Liver (tissue), 9 donors: ENCODE measurements around the gene SMC4. TPM values are rescaled to one million over a fixed set of nuclear protein-coding genes. Genes with fewer than 3 reads are reported as not detected.

Experiments
- DNase-seq: peaks from one replicate; pipeline ENCODE4 v3.0.0-alpha.2; 2017; ENCODE audit warnings: low spot score
- H3K27ac ChIP-seq, 2 donors: one replicate each; pipeline ENCODE4 v1.7.0; 2013; ENCODE audit warnings: inconsistent platforms in 2 of 2, low read length in 2 of 2, control low read depth in 1 of 2, low read depth in 1 of 2, mild to moderate bottlenecking in 1 of 2
- H3K27me3 ChIP-seq, 4 donors: one replicate each; pipeline versions ENCODE4 v1.6.1 to v1.7.0; 2013; ENCODE audit warnings: low read length in 3 of 4, inconsistent platforms in 1 of 4, mild to moderate bottlenecking in 1 of 4, moderate library complexity in 1 of 4; ENCODE audit not compliant: control insufficient read depth in 4 of 4, insufficient read depth in 4 of 4
- H3K36me3 ChIP-seq, 4 donors: one replicate each; pipeline versions ENCODE4 v1.6.1 to v1.7.0; 2013; ENCODE audit warnings: low read length in 3 of 4, mild to moderate bottlenecking in 3 of 4, low read depth in 1 of 4, moderate library complexity in 1 of 4; ENCODE audit not compliant: control insufficient read depth in 4 of 4, insufficient read depth in 3 of 4
- H3K4me1 ChIP-seq, 4 donors: one replicate each; pipeline versions ENCODE4 v1.6.1 to v1.7.0; 2013; ENCODE audit warnings: low read length in 3 of 4, mild to moderate bottlenecking in 3 of 4, moderate library complexity in 1 of 4; ENCODE audit not compliant: control insufficient read depth in 4 of 4, insufficient read depth in 4 of 4
- H3K4me3 ChIP-seq, 3 donors: one replicate each; pipeline versions ENCODE4 v1.6.1 to v1.7.0; 2013; ENCODE audit warnings: low read length in 3 of 3, control low read depth in 1 of 3, low read depth in 1 of 3, mild to moderate bottlenecking in 1 of 3
- H3K9ac ChIP-seq, 2 donors: one replicate each; pipeline ENCODE4 v1.7.0; 2013; ENCODE audit warnings: low read length in 2 of 2, mild to moderate bottlenecking in 2 of 2, moderate library complexity in 2 of 2, control low read depth in 1 of 2, low read depth in 1 of 2
- H3K9me3 ChIP-seq, 4 donors: one replicate each; pipeline versions ENCODE4 v1.6.1 to v1.7.0; 2013; ENCODE audit warnings: low read length in 3 of 4; ENCODE audit not compliant: control insufficient read depth in 4 of 4
- EGR1 ChIP-seq, 2 donors: IDR thresholded peaks; 2 replicates each; pipeline ENCODE4 v1.6.1; 2016 to 2018; ENCODE audit warnings: antibody characterized with exemption in 2 of 2, low read depth in 2 of 2
- FOXA1 ChIP-seq: IDR thresholded peaks from 2 replicates; pipeline ENCODE4 v1.6.1; 2016; ENCODE audit warnings: antibody characterized with exemption
- FOXA2 ChIP-seq: IDR thresholded peaks from 2 replicates; pipeline ENCODE4 v1.6.1; 2016; ENCODE audit warnings: antibody characterized with exemption
- HNF4A ChIP-seq, 2 donors: conservative IDR thresholded peaks; 2 replicates each; pipeline ENCODE4 v1.6.1; 2016; ENCODE audit warnings: antibody characterized with exemption in 2 of 2, mild to moderate bottlenecking in 2 of 2
- JUND ChIP-seq, 2 donors: IDR thresholded peaks; 2 replicates each; pipeline ENCODE4 v1.6.1; 2016; ENCODE audit warnings: antibody characterized with exemption in 2 of 2
- NR2F2 ChIP-seq: IDR thresholded peaks from 2 replicates; pipeline ENCODE4 v1.6.1; 2016; ENCODE audit warnings: antibody characterized with exemption
- RAD21 ChIP-seq, 2 donors: IDR thresholded peaks; 2 replicates each; pipeline ENCODE4 v1.6.1; 2016; ENCODE audit warnings: antibody characterized with exemption in 2 of 2, mild to moderate bottlenecking in 2 of 2
- RXRA ChIP-seq, 2 donors: IDR thresholded peaks; 2 replicates each; pipeline ENCODE4 v1.6.1; 2017 to 2018; ENCODE audit warnings: antibody characterized with exemption in 2 of 2, mild to moderate bottlenecking in 1 of 2
- SP1 ChIP-seq: IDR thresholded peaks from 2 replicates; pipeline ENCODE4 v1.6.1; 2018; ENCODE audit warnings: antibody characterized with exemption, mild to moderate bottlenecking
- TAF1 ChIP-seq: conservative IDR thresholded peaks from 2 replicates; pipeline ENCODE4 v1.6.1; 2016; ENCODE audit warnings: antibody characterized with exemption, mild to moderate bottlenecking
- YY1 ChIP-seq: IDR thresholded peaks from 2 replicates; pipeline ENCODE4 v1.6.1; 2016; ENCODE audit warnings: antibody characterized with exemption, mild to moderate bottlenecking
- WGBS: extraction: QIAGEN DNeasy Blood & Tissue Kit; methylation state at CpG from one replicate; pipeline ENCODE4 v1.1.7; 2013; 5-methylcytosine and 5-hydroxymethylcytosine counted together
- polyA plus RNA-seq, 2 donors: library from polyadenylated mRNA; stranded (reverse) in 1 of 2; unstranded in 1 of 2; fragments of 200-250 nt in 1 of 2; fragments of >200 nt in 1 of 2; fragmentation: Nextera tagmentation in 1 of 2; extraction: Ambion mirVana in 1 of 2; gene quantifications; one replicate each; pipeline versions ENCODE4 v1.2.1 to v1.2.3, GENCODE V29; 2013 to 2015
- total RNA-seq, 2 donors: library from RNA; depleted of rRNA; stranded (reverse); fragments of >200 nt; gene quantifications; one replicate each; pipeline ENCODE4 v1.2.3, GENCODE V29; 2014
- TF ChIP-seq, protein P1 (sequence below): IDR thresholded peaks from 2 replicates; pipeline ENCODE4 v1.6.1; 2016; ENCODE audit warnings: antibody characterized with exemption
- TF ChIP-seq, protein P2 (sequence below): fragments of 150-350 bp; IDR thresholded peaks from 2 replicates; pipeline ENCODE4 v1.5.1; 2017; ENCODE audit warnings: improper control_type of control experiment, low read depth, low read length; ENCODE audit not compliant: missing input control
- TF ChIP-seq, protein P3 (sequence below): IDR thresholded peaks from 2 replicates; pipeline ENCODE4 v1.6.1; 2016; ENCODE audit warnings: antibody characterized with exemption
- TF ChIP-seq, protein P4 (sequence below): IDR thresholded peaks from 2 replicates; pipeline ENCODE4 v1.6.1; 2016; ENCODE audit warnings: antibody characterized with exemption, mild to moderate bottlenecking
- donor health status: healthy.
- donor health status: healthy.
- donor health status: healthy.
- donor health status: healthy.
- donor health status: healthy.

Gene SMC4
- total and polyA plus RNA-seq, 4 donors: 6.7 to 161 (median 17.1) TPM

DNA sequence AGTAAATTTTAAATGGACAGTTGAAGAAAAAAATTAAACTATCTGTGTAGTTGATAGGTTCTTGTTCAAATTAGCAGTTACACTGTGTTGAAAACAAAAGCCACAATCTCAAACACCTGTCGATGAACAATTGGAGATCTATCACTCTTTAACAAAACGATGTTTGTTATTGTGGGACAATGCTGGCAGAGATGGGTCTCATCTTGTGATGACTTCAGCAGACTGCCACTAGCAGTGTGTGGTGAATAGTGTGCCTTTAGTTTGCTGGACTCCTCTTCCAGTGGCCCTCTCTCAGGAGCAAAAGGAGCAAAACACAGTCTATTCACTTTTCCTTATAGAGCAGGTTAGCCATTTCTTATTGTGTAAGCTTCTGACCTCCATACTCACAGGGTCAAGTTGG is 64.9 kb downstream of the SMC4 start (continued):
- TF ChIP-seq, protein P1, sequence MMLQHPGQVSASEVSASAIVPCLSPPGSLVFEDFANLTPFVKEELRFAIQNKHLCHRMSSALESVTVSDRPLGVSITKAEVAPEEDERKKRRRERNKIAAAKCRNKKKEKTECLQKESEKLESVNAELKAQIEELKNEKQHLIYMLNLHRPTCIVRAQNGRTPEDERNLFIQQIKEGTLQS: no peak
- no peak for TF ChIP-seq NR2F2

DNA sequence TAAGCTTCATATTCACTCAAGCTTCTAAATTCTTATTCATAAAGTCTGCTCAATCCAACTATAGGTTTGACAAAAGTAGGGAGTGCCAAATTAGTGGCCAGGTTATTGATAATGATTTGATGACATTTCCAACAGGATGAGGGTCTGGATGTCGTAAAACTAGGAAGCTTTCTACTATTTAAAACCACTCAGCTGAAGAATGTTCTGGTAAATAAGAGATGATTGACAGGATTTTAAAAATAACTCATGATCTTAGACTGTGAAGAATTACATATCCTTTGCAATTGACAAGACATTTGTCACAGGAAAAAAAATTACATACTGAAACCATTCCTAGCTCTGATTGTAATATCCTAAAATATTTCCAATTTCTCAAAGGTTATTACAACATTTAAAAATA is 65.5 kb downstream of the SMC4 start:
- Histone ChIP-seq H3K4me1 (no peaks in the 10 kb centered on the region), H3K9ac (no peak overlapping the region), H3K27me3 (no peaks in the 10 kb centered on the region), H3K9me3 (no peaks in the 10 kb centered on the region), H3K4me3 (no peak overlapping the region), H3K36me3 (no peaks in the 10 kb centered on the region), H3K27ac (no peak overlapping the region)
- TF ChIP-seq RAD21 (IDR thresholded peaks at IDR 0.05) (no peak), SP1 (no peak), JUND (IDR thresholded peaks at IDR 0.05) (no peak), FOXA2 (no peak), YY1 (no peak), RXRA (IDR thresholded peaks at IDR 0.05) (no peak), TAF1 (no peak)
- TF ChIP-seq, protein P2, sequence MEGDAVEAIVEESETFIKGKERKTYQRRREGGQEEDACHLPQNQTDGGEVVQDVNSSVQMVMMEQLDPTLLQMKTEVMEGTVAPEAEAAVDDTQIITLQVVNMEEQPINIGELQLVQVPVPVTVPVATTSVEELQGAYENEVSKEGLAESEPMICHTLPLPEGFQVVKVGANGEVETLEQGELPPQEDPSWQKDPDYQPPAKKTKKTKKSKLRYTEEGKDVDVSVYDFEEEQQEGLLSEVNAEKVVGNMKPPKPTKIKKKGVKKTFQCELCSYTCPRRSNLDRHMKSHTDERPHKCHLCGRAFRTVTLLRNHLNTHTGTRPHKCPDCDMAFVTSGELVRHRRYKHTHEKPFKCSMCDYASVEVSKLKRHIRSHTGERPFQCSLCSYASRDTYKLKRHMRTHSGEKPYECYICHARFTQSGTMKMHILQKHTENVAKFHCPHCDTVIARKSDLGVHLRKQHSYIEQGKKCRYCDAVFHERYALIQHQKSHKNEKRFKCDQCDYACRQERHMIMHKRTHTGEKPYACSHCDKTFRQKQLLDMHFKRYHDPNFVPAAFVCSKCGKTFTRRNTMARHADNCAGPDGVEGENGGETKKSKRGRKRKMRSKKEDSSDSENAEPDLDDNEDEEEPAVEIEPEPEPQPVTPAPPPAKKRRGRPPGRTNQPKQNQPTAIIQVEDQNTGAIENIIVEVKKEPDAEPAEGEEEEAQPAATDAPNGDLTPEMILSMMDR: no peak
- DNase-seq: no peak
- 92% methylated on average over 1 of the region's 1 CpG for WGBS

DNA sequence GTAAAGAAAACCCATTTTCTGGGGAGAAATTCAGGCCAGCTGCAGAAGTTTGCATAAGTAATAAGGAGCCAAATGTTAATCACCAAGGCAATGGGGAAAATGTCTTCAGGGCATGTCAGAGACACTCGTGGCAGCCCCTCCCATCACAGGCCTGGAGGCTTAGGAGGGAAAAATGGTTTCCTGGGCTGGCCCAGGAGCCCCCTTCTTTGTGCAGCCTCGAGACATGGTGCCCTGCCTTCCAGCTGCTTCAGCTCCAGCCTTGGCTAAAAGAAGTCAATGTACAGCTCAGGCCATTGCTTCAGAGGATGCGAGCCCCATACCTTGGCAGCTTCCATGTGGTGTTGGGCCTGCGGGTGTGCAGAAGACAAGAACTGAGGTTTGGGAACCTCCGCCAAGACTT is 70.7 kb downstream of the SMC4 start:
- DNase-seq: no peak
- Histone ChIP-seq H3K4me1 (no peaks in the 10 kb centered on the region), H3K4me3 (no peak overlapping the region), H3K9ac (no peak overlapping the region), H3K9me3 (peaks cover 0 to 3% (median 1%) of the 10 kb centered on the region in 4 donors), H3K36me3 (no peaks in the 10 kb centered on the region), H3K27ac (no peak overlapping the region), H3K27me3 (no peaks in the 10 kb centered on the region)
- WGBS: 92% methylated on average over 5 of the region's 5 CpGs
- TF ChIP-seq FOXA1 (no peak), EGR1 (IDR thresholded peaks at IDR 0.05; ENCODE audit: low read depth in 2 of 2) (no peak), HNF4A (conservative IDR thresholded peaks at IDR 0.05) (no peak), RXRA (IDR thresholded peaks at IDR 0.05) (no peak), NR2F2 (no peak), JUND (IDR thresholded peaks at IDR 0.05) (no peak), TAF1 (no peak), FOXA2 (no peak)
- TF ChIP-seq, protein P3, sequence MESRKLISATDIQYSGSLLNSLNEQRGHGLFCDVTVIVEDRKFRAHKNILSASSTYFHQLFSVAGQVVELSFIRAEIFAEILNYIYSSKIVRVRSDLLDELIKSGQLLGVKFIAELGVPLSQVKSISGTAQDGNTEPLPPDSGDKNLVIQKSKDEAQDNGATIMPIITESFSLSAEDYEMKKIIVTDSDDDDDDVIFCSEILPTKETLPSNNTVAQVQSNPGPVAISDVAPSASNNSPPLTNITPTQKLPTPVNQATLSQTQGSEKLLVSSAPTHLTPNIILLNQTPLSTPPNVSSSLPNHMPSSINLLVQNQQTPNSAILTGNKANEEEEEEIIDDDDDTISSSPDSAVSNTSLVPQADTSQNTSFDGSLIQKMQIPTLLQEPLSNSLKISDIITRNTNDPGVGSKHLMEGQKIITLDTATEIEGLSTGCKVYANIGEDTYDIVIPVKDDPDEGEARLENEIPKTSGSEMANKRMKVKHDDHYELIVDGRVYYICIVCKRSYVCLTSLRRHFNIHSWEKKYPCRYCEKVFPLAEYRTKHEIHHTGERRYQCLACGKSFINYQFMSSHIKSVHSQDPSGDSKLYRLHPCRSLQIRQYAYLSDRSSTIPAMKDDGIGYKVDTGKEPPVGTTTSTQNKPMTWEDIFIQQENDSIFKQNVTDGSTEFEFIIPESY: no peak
- TF ChIP-seq, protein P4, sequence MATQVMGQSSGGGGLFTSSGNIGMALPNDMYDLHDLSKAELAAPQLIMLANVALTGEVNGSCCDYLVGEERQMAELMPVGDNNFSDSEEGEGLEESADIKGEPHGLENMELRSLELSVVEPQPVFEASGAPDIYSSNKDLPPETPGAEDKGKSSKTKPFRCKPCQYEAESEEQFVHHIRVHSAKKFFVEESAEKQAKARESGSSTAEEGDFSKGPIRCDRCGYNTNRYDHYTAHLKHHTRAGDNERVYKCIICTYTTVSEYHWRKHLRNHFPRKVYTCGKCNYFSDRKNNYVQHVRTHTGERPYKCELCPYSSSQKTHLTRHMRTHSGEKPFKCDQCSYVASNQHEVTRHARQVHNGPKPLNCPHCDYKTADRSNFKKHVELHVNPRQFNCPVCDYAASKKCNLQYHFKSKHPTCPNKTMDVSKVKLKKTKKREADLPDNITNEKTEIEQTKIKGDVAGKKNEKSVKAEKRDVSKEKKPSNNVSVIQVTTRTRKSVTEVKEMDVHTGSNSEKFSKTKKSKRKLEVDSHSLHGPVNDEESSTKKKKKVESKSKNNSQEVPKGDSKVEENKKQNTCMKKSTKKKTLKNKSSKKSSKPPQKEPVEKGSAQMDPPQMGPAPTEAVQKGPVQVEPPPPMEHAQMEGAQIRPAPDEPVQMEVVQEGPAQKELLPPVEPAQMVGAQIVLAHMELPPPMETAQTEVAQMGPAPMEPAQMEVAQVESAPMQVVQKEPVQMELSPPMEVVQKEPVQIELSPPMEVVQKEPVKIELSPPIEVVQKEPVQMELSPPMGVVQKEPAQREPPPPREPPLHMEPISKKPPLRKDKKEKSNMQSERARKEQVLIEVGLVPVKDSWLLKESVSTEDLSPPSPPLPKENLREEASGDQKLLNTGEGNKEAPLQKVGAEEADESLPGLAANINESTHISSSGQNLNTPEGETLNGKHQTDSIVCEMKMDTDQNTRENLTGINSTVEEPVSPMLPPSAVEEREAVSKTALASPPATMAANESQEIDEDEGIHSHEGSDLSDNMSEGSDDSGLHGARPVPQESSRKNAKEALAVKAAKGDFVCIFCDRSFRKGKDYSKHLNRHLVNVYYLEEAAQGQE: no peak
- TF ChIP-seq, protein P1: no peak
- TF ChIP-seq, protein P2: no peak
